Measurements from ENCODE around the gene FGD3. TPM values are rescaled to one million over a fixed set of nuclear protein-coding genes. Genes with fewer than 3 reads are reported as not detected.

The FGD3 gene
- total RNA-seq, 1 experiment from 2014 or later: 26.6 TPM

DNA sequence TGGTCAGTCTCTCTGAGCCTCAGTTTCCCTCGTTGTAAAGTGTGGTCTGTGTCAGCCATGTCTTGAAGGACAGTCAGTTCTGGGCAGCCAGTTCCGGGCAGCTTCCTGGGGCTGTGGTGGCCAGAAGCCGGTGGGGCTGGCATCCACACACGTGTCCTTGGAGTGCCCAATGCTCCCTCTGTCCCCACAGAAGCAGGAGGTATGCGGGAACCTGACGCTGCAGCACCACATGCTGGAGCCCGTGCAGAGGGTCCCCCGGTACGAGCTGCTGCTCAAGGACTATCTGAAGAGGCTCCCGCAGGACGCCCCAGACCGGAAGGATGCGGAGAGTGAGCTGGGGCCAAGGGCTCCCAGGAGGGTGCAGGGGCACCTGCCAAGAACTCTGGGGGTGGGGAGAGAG, 62.7 kb downstream of the FGD3 start:
- no peak for DNase-seq
- TF ChIP-seq, protein P1, sequence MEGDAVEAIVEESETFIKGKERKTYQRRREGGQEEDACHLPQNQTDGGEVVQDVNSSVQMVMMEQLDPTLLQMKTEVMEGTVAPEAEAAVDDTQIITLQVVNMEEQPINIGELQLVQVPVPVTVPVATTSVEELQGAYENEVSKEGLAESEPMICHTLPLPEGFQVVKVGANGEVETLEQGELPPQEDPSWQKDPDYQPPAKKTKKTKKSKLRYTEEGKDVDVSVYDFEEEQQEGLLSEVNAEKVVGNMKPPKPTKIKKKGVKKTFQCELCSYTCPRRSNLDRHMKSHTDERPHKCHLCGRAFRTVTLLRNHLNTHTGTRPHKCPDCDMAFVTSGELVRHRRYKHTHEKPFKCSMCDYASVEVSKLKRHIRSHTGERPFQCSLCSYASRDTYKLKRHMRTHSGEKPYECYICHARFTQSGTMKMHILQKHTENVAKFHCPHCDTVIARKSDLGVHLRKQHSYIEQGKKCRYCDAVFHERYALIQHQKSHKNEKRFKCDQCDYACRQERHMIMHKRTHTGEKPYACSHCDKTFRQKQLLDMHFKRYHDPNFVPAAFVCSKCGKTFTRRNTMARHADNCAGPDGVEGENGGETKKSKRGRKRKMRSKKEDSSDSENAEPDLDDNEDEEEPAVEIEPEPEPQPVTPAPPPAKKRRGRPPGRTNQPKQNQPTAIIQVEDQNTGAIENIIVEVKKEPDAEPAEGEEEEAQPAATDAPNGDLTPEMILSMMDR (IDR thresholded peaks at IDR 0.05; ENCODE audit: insufficient read depth in 1 of 2, low read depth in 1 of 2, low read length in 1 of 2, severe bottlenecking in 1 of 2, unreplicated experiment in 1 of 2): no peak
- no peaks in the 10 kb centered on the region for H3K9me3 Mint-ChIP-seq (ENCODE audit: unreplicated experiment)
- CTCF ChIA-PET: no interaction called here
- POLR2A ChIA-PET: no interaction called here
- H3K9me3 ChIP-seq: no peaks in the 10 kb centered on the region
- H3K27me3 Mint-ChIP-seq (ENCODE audit: insufficient read depth, unreplicated experiment): no peaks in the 10 kb centered on the region
- H3K36me3 Mint-ChIP-seq (ENCODE audit: insufficient read depth, unreplicated experiment): peaks cover 17% of the 10 kb centered on the region
- BruUV-seq (replicated peaks): no TSS peak
- no peak overlapping the region for H3K4me3 ChIP-seq (ENCODE audit: low read depth, low read length)
- no peak overlapping the region for H3K27ac Mint-ChIP-seq (ENCODE audit: unreplicated experiment)
- H3K27me3 ChIP-seq (replicated peaks; ENCODE audit: control insufficient read depth, insufficient read depth, low read length): no peaks in the 10 kb centered on the region
- H3K4me1 ChIP-seq: no peaks in the 10 kb centered on the region
- intact Hi-C loops (cut with micrococcal nuclease; ENCODE audit: unreplicated experiment): no loop called here
- no peak overlapping the region for H3K4me3 Mint-ChIP-seq (ENCODE audit: unreplicated experiment)
- H3K36me3 ChIP-seq (ENCODE audit: control insufficient read depth, insufficient read depth, low read length): no peaks in the 10 kb centered on the region
- no peaks in the 10 kb centered on the region for H3K4me1 Mint-ChIP-seq (ENCODE audit: low read depth, unreplicated experiment)

DNA sequence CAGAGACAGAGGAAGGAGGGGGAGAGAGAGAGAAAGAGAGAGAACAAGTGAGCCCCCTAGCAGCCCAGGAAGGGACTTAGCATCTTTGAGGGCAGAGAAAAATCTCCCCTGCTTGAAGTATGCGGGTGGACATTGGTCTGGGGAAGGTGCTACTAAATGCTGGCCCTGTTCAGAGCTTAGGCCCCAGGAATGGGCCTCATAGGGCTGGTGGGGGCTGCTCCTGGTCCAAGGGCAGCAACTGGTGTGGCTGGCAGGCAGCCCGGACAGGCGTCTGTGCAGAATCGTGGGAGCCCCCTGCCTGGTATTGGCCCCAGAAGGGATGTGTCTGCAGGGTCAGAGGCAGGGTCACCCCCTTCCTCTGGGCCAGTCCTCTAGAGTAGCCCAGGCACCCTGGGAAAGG, 63.4 kb downstream of the FGD3 start:
- intact Hi-C loops (cut with micrococcal nuclease; ENCODE audit: unreplicated experiment): no loop called here
- Mint-ChIP-seq H3K4me3 (ENCODE audit: unreplicated experiment) (no peak overlapping the region), H3K9me3 (ENCODE audit: unreplicated experiment) (no peaks in the 10 kb centered on the region), H3K27ac (ENCODE audit: unreplicated experiment) (no peak overlapping the region), H3K36me3 (ENCODE audit: insufficient read depth, unreplicated experiment) (peaks cover 18% of the 10 kb centered on the region), H3K4me1 (ENCODE audit: low read depth, unreplicated experiment) (no peaks in the 10 kb centered on the region), H3K27me3 (ENCODE audit: insufficient read depth, unreplicated experiment) (no peaks in the 10 kb centered on the region)
- CTCF ChIA-PET: no interaction called here
- POLR2A ChIA-PET: no interaction called here
- DNase-seq: no peak
- Histone ChIP-seq H3K27me3 (replicated peaks; ENCODE audit: control insufficient read depth, insufficient read depth, low read length) (no peaks in the 10 kb centered on the region), H3K36me3 (ENCODE audit: control insufficient read depth, insufficient read depth, low read length) (no peaks in the 10 kb centered on the region), H3K4me1 (no peaks in the 10 kb centered on the region), H3K9me3 (no peaks in the 10 kb centered on the region), H3K4me3 (ENCODE audit: low read depth, low read length) (no peak overlapping the region)
- BruUV-seq (replicated peaks): no TSS peak
- TF ChIP-seq, protein P1 (IDR thresholded peaks at IDR 0.05; ENCODE audit: insufficient read depth in 1 of 2, low read depth in 1 of 2, low read length in 1 of 2, severe bottlenecking in 1 of 2, unreplicated experiment in 1 of 2): no peak

DNA sequence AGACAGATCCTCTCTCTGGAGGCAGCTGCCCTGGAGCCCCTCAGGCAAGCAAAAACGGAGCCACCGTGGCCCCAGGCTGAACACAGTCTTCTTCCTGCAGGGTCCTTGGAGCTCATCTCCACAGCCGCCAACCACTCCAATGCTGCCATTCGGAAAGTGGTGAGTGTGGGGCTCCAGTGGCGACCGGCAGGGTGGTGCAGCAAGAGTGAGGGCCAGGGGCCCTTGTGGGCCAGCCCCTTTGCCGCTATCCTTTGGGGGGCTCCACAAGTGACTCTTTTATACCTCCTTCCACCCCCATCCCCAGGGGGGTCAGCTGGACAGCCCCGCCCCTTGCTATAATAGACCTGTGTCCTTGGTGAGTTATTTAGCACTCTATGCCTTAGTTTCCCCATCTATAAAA, 63.8 kb downstream of the FGD3 start:
- Mint-ChIP-seq H3K27ac (ENCODE audit: unreplicated experiment) (no peak overlapping the region), H3K36me3 (ENCODE audit: insufficient read depth, unreplicated experiment) (peaks cover 17% of the 10 kb centered on the region), H3K27me3 (ENCODE audit: insufficient read depth, unreplicated experiment) (no peaks in the 10 kb centered on the region), H3K4me3 (ENCODE audit: unreplicated experiment) (no peak overlapping the region), H3K4me1 (ENCODE audit: low read depth, unreplicated experiment) (no peaks in the 10 kb centered on the region), H3K9me3 (ENCODE audit: unreplicated experiment) (no peaks in the 10 kb centered on the region)
- DNase-seq: no peak
- TF ChIP-seq, protein P1 (IDR thresholded peaks at IDR 0.05; ENCODE audit: insufficient read depth in 1 of 2, low read depth in 1 of 2, low read length in 1 of 2, severe bottlenecking in 1 of 2, unreplicated experiment in 1 of 2): no peak
- no TSS peak for BruUV-seq (replicated peaks)
- Histone ChIP-seq H3K9me3 (no peaks in the 10 kb centered on the region), H3K27me3 (replicated peaks; ENCODE audit: control insufficient read depth, insufficient read depth, low read length) (no peaks in the 10 kb centered on the region), H3K4me1 (no peaks in the 10 kb centered on the region), H3K4me3 (ENCODE audit: low read depth, low read length) (no peak overlapping the region), H3K36me3 (ENCODE audit: control insufficient read depth, insufficient read depth, low read length) (no peaks in the 10 kb centered on the region)
- intact Hi-C loops (cut with micrococcal nuclease; ENCODE audit: unreplicated experiment): no loop called here
- ChIA-PET POLR2A (no interaction called here), CTCF (no interaction called here)
